Measurements from ENCODE around the gene SH3D19.

GRCh38 chr4:151103758-151104157 lies 221.6 kb downstream of the SH3D19 start:
- TF ChIP-seq CTCF (IDR thresholded peaks at IDR 0.05; ENCODE audit: insufficient read depth, low read depth, low read length), result no peak
- TF ChIP-seq EZH2 (IDR thresholded peaks at IDR 0.05; ENCODE audit: insufficient read depth, low read length), result no peak
